Spleen (tissue), 11 donors: ENCODE results near the gene PNMA8C. TPM values are rescaled to one million over a fixed set of nuclear protein-coding genes. Genes with fewer than 3 reads are reported as not detected.

Experiments
- DNase-seq: peaks from one replicate; pipeline ENCODE4 v3.0.0-alpha.2; 2020
- H3K27ac ChIP-seq, 8 donors: fragments of 200-600 bp; sonication (generic) in 7 of 8; 1 replicate in 4 of 8; 2 replicates in 4 of 8; pipeline versions ENCODE4 v1.5.0 to v1.8.0; 2016 to 2021; ENCODE audit warnings: inconsistent platforms in 4 of 8, mild to moderate bottlenecking in 4 of 8, moderate library complexity in 1 of 8
- H3K27me3 ChIP-seq, 7 donors: fragments of 200-600 bp; sonication (generic) in 6 of 7; replicated peaks in 1 of 7; 1 replicate in 4 of 7; 2 replicates in 3 of 7; pipeline versions ENCODE4 v1.5.0 to v1.8.0; 2016 to 2021; ENCODE audit warnings: inconsistent platforms in 3 of 7, mild to moderate bottlenecking in 1 of 7
- H3K36me3 ChIP-seq, 6 donors: fragments of 200-600 bp; sonication (generic) in 5 of 6; 1 replicate in 4 of 6; 2 replicates in 2 of 6; pipeline versions ENCODE4 v1.5.0 to v1.8.0; 2016 to 2021; ENCODE audit warnings: inconsistent platforms in 2 of 6
- H3K4me1 ChIP-seq, 6 donors: fragments of 200-600 bp; sonication (generic) in 5 of 6; 1 replicate in 3 of 6; 2 replicates in 3 of 6; pipeline versions ENCODE4 v1.5.0 to v1.8.0; 2016 to 2021; ENCODE audit warnings: inconsistent platforms in 3 of 6
- H3K4me3 ChIP-seq, 8 donors: fragments of 200-600 bp; sonication (generic) in 7 of 8; 1 replicate in 4 of 8; 2 replicates in 4 of 8; pipeline versions ENCODE4 v1.5.0 to v1.8.0; 2016 to 2021; ENCODE audit warnings: inconsistent platforms in 4 of 8, mild to moderate bottlenecking in 4 of 8, moderate library complexity in 2 of 8
- H3K9me3 ChIP-seq, 8 donors: fragments of 200-600 bp; sonication (generic) in 7 of 8; 1 replicate in 4 of 8; 2 replicates in 4 of 8; pipeline versions ENCODE4 v1.5.0 to v1.8.0; 2016 to 2021; ENCODE audit warnings: inconsistent platforms in 4 of 8
- CTCF ChIP-seq, 11 experiments: fragments of 200-600 bp in 7 of 11; fragments of 450-650 bp in 4 of 11; sonication (generic) in 4 of 11; IDR thresholded peaks in 8 of 11; conservative IDR thresholded peaks in 3 of 11; 1 replicate in 7 of 11; 2 replicates in 4 of 11; pipeline versions ENCODE4 v1.4.0 to v1.8.0; 2016 to 2021; ENCODE audit warnings: antibody characterized with exemption in 11 of 11, inconsistent platforms in 4 of 11, mild to moderate bottlenecking in 1 of 11
- POLR2A ChIP-seq, 3 donors: fragments of 450-650 bp; IDR thresholded peaks; one replicate each; pipeline ENCODE4 v1.5.1; 2017; ENCODE audit warnings: antibody characterized with exemption in 3 of 3, mild to moderate bottlenecking in 1 of 3
- POLR2AphosphoS5 ChIP-seq, 3 donors: sonication (generic); formaldehyde crosslinking; IDR thresholded peaks; one replicate each; pipeline ENCODE4 v1.5.1; 2017; ENCODE audit warnings: antibody characterized with exemption in 3 of 3
- WGBS, 5 donors: extraction: QIAGEN DNeasy Blood & Tissue Kit in 3 of 5; methylation state at CpG; one replicate each; pipeline versions ENCODE4 v1.1.5 to v1.1.7; 2013 to 2018; 5-methylcytosine and 5-hydroxymethylcytosine counted together
- intact Hi-C: fragments of 100-400 bp; cut with DNase I; formaldehyde crosslinking; loops from one replicate; pipeline ENCODE4 v1.15.0; 2023; ENCODE audit warnings: low total_unique reads
- polyA plus RNA-seq, 3 donors: library from polyadenylated mRNA; stranded (reverse); fragments of 200-250 nt; gene quantifications; one replicate each; pipeline ENCODE4 v1.2.1, GENCODE V29; 2013
- total RNA-seq, 7 donors: library from RNA; depleted of rRNA in 3 of 7; stranded (reverse); fragments of >200 nt in 3 of 7; fragmentation: NEBNext Ultra II Directional in 4 of 7; extraction: Animal tissue kit (Norgen Biotek cat#: 25700) in 4 of 7; gene quantifications; one replicate each; pipeline versions ENCODE4 v1.1.0 to v1.2.1, GENCODE V29; 2016 to 2021
- donor health status: healthy with polysubstance abuse.
- donor health status: DM: no; HTN: no; CAD: no; lungs with moderate emphysema.
- donor health status: DM: no; HTN: no; CAD: no.
- donor health status: Bipolar disorder and iron deficiency.
- donor health status: healthy.
- donor health status: DM: no; HTN: no; CAD: no.
- donor health status: DM: yes; HTN: yes; CAD: no.

Gene PNMA8C
- total and polyA plus RNA-seq, 10 donors: 0.03 TPM; not detected in 9

- WGBS, 5 donors: 86 to 95% (median 91%) methylated on average over 5 of the region's 5 CpGs
- Histone ChIP-seq H3K4me1 (peaks cover 0 to 28% (median 2%) of the 10 kb centered on the region in 6 donors), H3K36me3 (peaks cover 0 to 45% (median 23%) of the 10 kb centered on the region in 6 donors), H3K9me3 (no peaks in the 10 kb centered on the region), H3K4me3 (no peak overlapping the region), H3K27ac (no peak overlapping the region), H3K27me3 (peaks cover 0 to 15% (median 0%) of the 10 kb centered on the region in 7 donors)
- intact Hi-C loops: loop anchor here (10.0 kb wide), 1 partner anchor 120 kb away; no protein-coding TSS in a partner anchor
- DNase-seq: peak; percentile 19
- TF ChIP-seq POLR2A (IDR thresholded peaks at IDR 0.05) (no peak), CTCF (IDR thresholded peaks at IDR 0.05 in 8 of 11, conservative IDR thresholded peaks at IDR 0.05 in 3 of 11) (peak in 1 of 11 experiments; percentile 3), POLR2AphosphoS5 (IDR thresholded peaks at IDR 0.05) (no peak)
Observed at GRCh38 chr19:46394402-46394797, 34.3 kb downstream of the PNMA8C start.

- no peak overlapping the region for H3K27ac ChIP-seq
- intact Hi-C loops: loop anchor here (10.0 kb wide), 1 partner anchor 121 kb away; no protein-coding TSS in a partner anchor
Observed at GRCh38 chr19:46393456-46394401, 35.0 kb downstream of the PNMA8C start.

GRCh38 chr19:46392837-46393236, 35.9 kb downstream of the PNMA8C start:
- peaks cover 0 to 2% (median 0%) of the 10 kb centered on the region in 7 donors for H3K27me3 ChIP-seq
- H3K36me3 ChIP-seq: peaks cover 0 to 61% (median 37%) of the 10 kb centered on the region in 6 donors
- DNase-seq: no peak
- no peak for TF ChIP-seq POLR2A (IDR thresholded peaks at IDR 0.05)
- TF ChIP-seq POLR2AphosphoS5 (IDR thresholded peaks at IDR 0.05): no peak
- no peak for TF ChIP-seq CTCF (IDR thresholded peaks at IDR 0.05 in 8 of 11, conservative IDR thresholded peaks at IDR 0.05 in 3 of 11)
- no peaks in the 10 kb centered on the region for H3K9me3 ChIP-seq
- peaks cover 0 to 28% (median 2%) of the 10 kb centered on the region in 6 donors for H3K4me1 ChIP-seq
- intact Hi-C loops: loop anchor here (10.0 kb wide), 1 partner anchor 122 kb away; no protein-coding TSS in a partner anchor
- H3K27ac ChIP-seq: peak overlapping the region in 4 of 8 donors; percentile 3 to 27 (median 14)
- no peak overlapping the region for H3K4me3 ChIP-seq
- WGBS, 5 donors: 40 to 53% (median 48%) methylated on average over 4 of the region's 4 CpGs

More at GRCh38 chr19:46393456-46394401, 35.0 kb downstream of the PNMA8C start:
- H3K36me3 ChIP-seq: peaks cover 0 to 52% (median 28%) of the 10 kb centered on the region in 6 donors
- peaks cover 0 to 28% (median 2%) of the 10 kb centered on the region in 6 donors for H3K4me1 ChIP-seq
- DNase-seq: peak; percentile 59
- peaks cover 0 to 9% (median 0%) of the 10 kb centered on the region in 7 donors for H3K27me3 ChIP-seq
- H3K9me3 ChIP-seq: no peaks in the 10 kb centered on the region
- H3K4me3 ChIP-seq: no peak overlapping the region
- TF ChIP-seq CTCF (IDR thresholded peaks at IDR 0.05 in 8 of 11, conservative IDR thresholded peaks at IDR 0.05 in 3 of 11): no peak
- peak in 1 of 3 donors; percentile 42 for TF ChIP-seq POLR2AphosphoS5 (IDR thresholded peaks at IDR 0.05)
- TF ChIP-seq POLR2A (IDR thresholded peaks at IDR 0.05): no peak
- 76 to 82% (median 80%) methylated on average over 21 of the region's 21 CpGs for WGBS, 5 donors
